ENCODE data around the gene VMO1.
"Not testable (repeated sequence)": the region's sequence is repeated elsewhere in the genome, so short reads cannot be mapped to it uniquely, and the experiment has no call there.

Gene VMO1

GRCh38 chr17:4786106-4786511, at the start of gene VMO1:
TSS of gene VMO1 (minus strand) at chr17:4786364. CDS start at chr17:4786352, 12 bp downstream.
- DNase-seq (ENCODE audit: low spot score): peak; percentile 24
- in situ Hi-C loops (cut with MboI; ENCODE audit: low sequenced_read_pairs, unreplicated experiment): loop anchor here (10.0 kb wide), 1 partner anchor 99 kb away; no protein-coding TSS in a partner anchor
- TF ChIP-seq CTCF (IDR thresholded peaks at IDR 0.05; ENCODE audit: borderline replicate concordance, control extremely low read depth, extremely low read depth, insufficient read depth, missing control alignments): no peak

GRCh38 chr17:4834681-4835020, 48.5 kb upstream of the VMO1 start:
- in situ Hi-C loops (cut with MboI; ENCODE audit: low sequenced_read_pairs, unreplicated experiment): no loop called here
- TF ChIP-seq CTCF (IDR thresholded peaks at IDR 0.05; ENCODE audit: borderline replicate concordance, control extremely low read depth, extremely low read depth, insufficient read depth, missing control alignments): no peak
- DNase-seq (ENCODE audit: low spot score): no peak

DNA sequence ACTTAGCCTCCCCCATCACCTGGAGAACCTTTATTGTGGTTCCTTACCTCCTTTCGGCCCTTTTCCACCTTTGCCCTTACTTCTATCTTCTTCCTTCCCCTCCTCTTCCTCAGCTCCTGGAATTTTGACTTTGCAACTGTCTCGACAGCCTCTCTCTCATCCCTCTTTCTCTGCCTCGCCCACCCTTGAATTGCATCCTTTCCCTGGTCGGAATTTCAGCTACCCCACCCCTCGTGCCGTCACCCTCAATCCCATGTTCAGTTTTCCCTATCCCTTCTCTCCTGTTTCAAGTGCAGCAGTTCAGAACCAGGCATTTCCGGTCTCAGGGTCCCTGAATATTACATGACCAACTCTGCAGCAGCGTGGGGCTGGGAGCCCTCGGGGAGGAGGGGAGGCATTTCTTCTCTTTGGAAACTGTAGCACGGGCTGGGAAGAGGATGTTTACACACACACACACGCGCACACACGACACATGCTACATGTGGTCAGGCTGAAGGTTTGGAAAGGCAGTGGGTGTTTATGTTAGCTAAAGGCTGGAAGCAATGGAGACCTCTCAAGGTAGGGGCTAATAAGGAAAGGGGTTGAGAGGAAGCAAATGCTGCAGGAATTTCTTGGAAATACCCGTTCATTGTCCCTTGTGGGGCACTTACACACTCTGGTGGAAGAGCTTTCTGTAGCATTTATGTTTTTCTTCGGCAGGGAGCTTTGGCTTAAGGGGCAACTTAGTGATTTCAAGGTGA, 47.9 kb upstream of the VMO1 start:
- no peak for TF ChIP-seq CTCF (IDR thresholded peaks at IDR 0.05; ENCODE audit: borderline replicate concordance, control extremely low read depth, extremely low read depth, insufficient read depth, missing control alignments)
- in situ Hi-C loops (cut with MboI; ENCODE audit: low sequenced_read_pairs, unreplicated experiment): no loop called here
- DNase-seq (ENCODE audit: low spot score): no peak

DNA sequence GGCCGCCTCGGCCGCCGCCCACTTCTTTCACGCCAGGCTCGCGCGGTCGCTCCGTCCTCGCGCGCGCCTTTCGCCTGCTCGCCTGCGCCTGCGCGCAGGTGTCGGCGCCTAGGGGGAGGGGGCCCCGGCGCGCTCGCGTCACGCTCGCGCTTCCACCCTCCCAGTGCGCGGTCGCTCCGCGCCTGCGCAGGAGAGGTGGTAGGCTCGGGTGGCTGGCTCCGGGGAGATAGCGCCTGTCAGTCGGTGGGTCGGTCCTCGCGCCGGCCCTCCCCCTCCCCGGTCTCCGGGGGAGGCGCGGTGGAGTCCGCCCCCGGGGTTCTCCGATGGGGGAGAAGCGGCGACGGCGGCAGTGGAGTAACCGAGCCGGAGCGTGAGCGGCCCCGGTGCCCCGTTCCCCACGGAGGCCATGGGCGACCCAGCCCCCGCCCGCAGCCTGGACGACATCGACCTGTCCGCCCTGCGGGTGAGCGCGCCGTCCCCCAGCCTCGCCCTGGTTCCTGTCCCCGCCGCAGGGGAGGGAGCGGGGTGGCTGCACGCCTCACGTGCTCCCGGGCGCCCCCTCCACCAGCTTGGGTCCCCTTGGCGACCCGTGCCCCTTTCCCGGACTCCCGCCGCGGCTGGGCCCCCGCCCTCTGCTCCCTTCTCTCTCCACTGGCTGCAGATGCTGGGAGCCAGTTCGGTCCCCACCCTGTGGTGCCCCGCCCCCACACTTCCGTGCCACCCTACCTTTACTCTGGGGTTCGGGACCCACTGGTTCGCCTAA, 47.2 kb upstream of the VMO1 start, which contains the start of gene MINK1:
Gene MINK1 (plus strand): TSS at position 163 of the 763 bp plus-strand sequence. CDS start 244 bp downstream, at position 407.
- in situ Hi-C loops (cut with MboI; ENCODE audit: low sequenced_read_pairs, unreplicated experiment): no loop called here
- no peak for TF ChIP-seq CTCF (IDR thresholded peaks at IDR 0.05; ENCODE audit: borderline replicate concordance, control extremely low read depth, extremely low read depth, insufficient read depth, missing control alignments)
- DNase-seq (ENCODE audit: low spot score): peak; percentile 100

GRCh38 chr17:4832829-4833177, 46.6 kb upstream of the VMO1 start:
- DNase-seq (ENCODE audit: low spot score); in situ Hi-C loops (cut with MboI; ENCODE audit: low sequenced_read_pairs, unreplicated experiment): not testable (repeated sequence)

GRCh38 chr17:4827399-4827798, 41.2 kb upstream of the VMO1 start:
- in situ Hi-C loops (cut with MboI; ENCODE audit: low sequenced_read_pairs, unreplicated experiment): no loop called here
- no peak for TF ChIP-seq CTCF (IDR thresholded peaks at IDR 0.05; ENCODE audit: borderline replicate concordance, control extremely low read depth, extremely low read depth, insufficient read depth, missing control alignments)
- DNase-seq (ENCODE audit: low spot score): no peak
